H1 (cell line): ENCODE data around the gene CD96. TPM values are rescaled to one million over a fixed set of nuclear protein-coding genes. Genes with fewer than 3 reads are reported as not detected.

Experiments
- CTCF ChIA-PET: fragments of 300-600 bp; sonication (Branson Sonifier 250); formaldehyde crosslinking; loops from one replicate; lab custom pipeline; 2021; ENCODE audit not compliant: partially characterized antibody; lab: Charles Lee
- POLR2A ChIA-PET: fragments of 300-600 bp; sonication (Branson Sonifier 250); formaldehyde crosslinking; loops from one replicate; lab custom pipeline; 2021; ENCODE audit warnings: inconsistent platforms; ENCODE audit not compliant: partially characterized antibody; lab: Charles Lee
- DNase-seq, 2 experiments: peaks; one replicate each; pipeline versions ENCODE4 v3.0.0 to v3.0.0-alpha.2; 2010 to 2022; ENCODE audit warnings: low spot score in 2 of 2, low read depth in 1 of 2, mixed read lengths in 1 of 2
- FAIRE-seq: peaks from 2 replicates; lab custom pipeline; 2011; peaks lifted over from hg19 to GRCh38; lab: Jason Lieb, UNC
- H2AFZ ChIP-seq: 2 replicates; pipeline ENCODE4 v1.8.1; 2012; ENCODE audit warnings: low read length, inconsistent platforms
- H2AK5ac ChIP-seq: 2 replicates; pipeline ENCODE4 v1.6.1; 2013; ENCODE audit warnings: low read depth, low read length
- H2BK120ac ChIP-seq: replicated peaks from 2 replicates; pipeline ENCODE3; 2013; ENCODE audit warnings: low read depth, low read length, inconsistent platforms
- H2BK12ac ChIP-seq: 2 replicates; pipeline ENCODE4 v1.6.1; 2013; ENCODE audit warnings: low read depth, low read length
- H2BK15ac ChIP-seq: 2 replicates; pipeline ENCODE4 v1.6.1; 2013; ENCODE audit warnings: low read length
- H2BK20ac ChIP-seq: 2 replicates; pipeline ENCODE4 v1.6.1; 2013; ENCODE audit warnings: low read length
- H2BK5ac ChIP-seq: 2 replicates; pipeline ENCODE4 v1.6.1; 2013; ENCODE audit warnings: low read depth, low read length
- H3K14ac ChIP-seq: 2 replicates; pipeline ENCODE4 v1.6.1; 2013; ENCODE audit warnings: inconsistent platforms; ENCODE audit not compliant: insufficient read length
- H3K18ac ChIP-seq: 2 replicates; pipeline ENCODE4 v1.6.1; 2013; ENCODE audit warnings: low read length; ENCODE audit errors: extremely low read depth
- H3K23ac ChIP-seq: 2 replicates; pipeline ENCODE4 v1.6.1; 2013; ENCODE audit warnings: inconsistent platforms; ENCODE audit not compliant: insufficient read length
- H3K23me2 ChIP-seq: 2 replicates; pipeline ENCODE4 v1.6.1; 2013; ENCODE audit warnings: low read depth, low read length
- H3K27ac ChIP-seq: 2 replicates; pipeline ENCODE4 v1.6.1; 2011; ENCODE audit warnings: low read depth, low read length, inconsistent platforms
- H3K27me3 ChIP-seq, 4 experiments: replicated peaks in 1 of 4; 1 replicate in 1 of 4; 2 replicates in 3 of 4; pipeline versions ENCODE4 v1.6.1 to v1.8.1; 2011 to 2013; ENCODE audit warnings: low read length in 3 of 4, mild to moderate bottlenecking in 3 of 4, inconsistent platforms in 2 of 4, mixed read lengths in 2 of 4, moderate library complexity in 1 of 4; ENCODE audit not compliant: control insufficient read depth in 3 of 4, insufficient read depth in 3 of 4; ENCODE audit errors: extremely low read depth in 1 of 4
- H3K36me3 ChIP-seq, 4 experiments: 2 replicates each; pipeline versions ENCODE4 v1.6.1 to v1.8.1; 2011 to 2013; ENCODE audit warnings: mild to moderate bottlenecking in 4 of 4, low read length in 3 of 4, moderate library complexity in 2 of 4, control low read depth in 1 of 4, inconsistent platforms in 1 of 4; ENCODE audit not compliant: insufficient read depth in 4 of 4, control insufficient read depth in 2 of 4
- H3K4ac ChIP-seq: replicated peaks from 2 replicates; pipeline ENCODE3; 2013; ENCODE audit warnings: low read length, low read depth, mixed read lengths, inconsistent platforms; ENCODE audit not compliant: insufficient read length
- H3K4me1 ChIP-seq, 4 experiments: replicated peaks in 1 of 4; 1 replicate in 1 of 4; 2 replicates in 3 of 4; pipeline versions ENCODE4 v1.6.1 to v1.8.1; 2011 to 2013; ENCODE audit warnings: low read length in 3 of 4, inconsistent platforms in 2 of 4, mixed read lengths in 1 of 4; ENCODE audit not compliant: insufficient read depth in 4 of 4, control insufficient read depth in 3 of 4
- H3K4me2 ChIP-seq, 2 experiments: 2 replicates each; pipeline versions ENCODE4 v1.6.1 to v1.8.1; 2011 to 2013; ENCODE audit warnings: low read depth in 2 of 2, low read length in 2 of 2, control low read depth in 1 of 2, inconsistent platforms in 1 of 2, mild to moderate bottlenecking in 1 of 2; ENCODE audit not compliant: insufficient read depth in 1 of 2
- H3K4me3 ChIP-seq, 4 experiments: fragments of 200-600, 300-600 bp in 1 of 4; sonication (generic), shearing (Covaris generic), sonication (Bioruptor Twin) in 1 of 4; 2 replicates each; pipeline versions ENCODE4 v1.5.1 to v1.8.1; 2011 to 2016; ENCODE audit warnings: low read length in 4 of 4, low read depth in 3 of 4, control low read depth in 2 of 4, inconsistent platforms in 2 of 4, mild to moderate bottlenecking in 2 of 4, mixed read lengths in 1 of 4, moderate library complexity in 1 of 4; ENCODE audit not compliant: insufficient read depth in 2 of 4; ENCODE audit errors: extremely low read depth in 1 of 4
- H3K56ac ChIP-seq: replicated peaks from 2 replicates; pipeline ENCODE3; 2013; ENCODE audit warnings: low read depth, mild to moderate bottlenecking, mixed read lengths, low read length, inconsistent platforms; ENCODE audit not compliant: insufficient read length
- H3K79me1 ChIP-seq: 2 replicates; pipeline ENCODE4 v1.6.1; 2013; ENCODE audit warnings: low read depth, low read length, control low read depth
- H3K79me2 ChIP-seq, 2 experiments: 2 replicates each; pipeline versions ENCODE4 v1.6.1 to v1.8.1; 2012 to 2013; ENCODE audit warnings: low read length in 2 of 2, mild to moderate bottlenecking in 2 of 2, inconsistent platforms in 1 of 2; ENCODE audit not compliant: insufficient read depth in 2 of 2, control insufficient read depth in 1 of 2
- H3K9ac ChIP-seq, 4 experiments: replicated peaks in 1 of 4; 1 replicate in 1 of 4; 2 replicates in 3 of 4; pipeline versions ENCODE4 v1.6.1 to v1.8.1; 2011 to 2013; ENCODE audit warnings: low read depth in 3 of 4, low read length in 3 of 4, control low read depth in 2 of 4, mild to moderate bottlenecking in 2 of 4, moderate library complexity in 2 of 4, inconsistent platforms in 1 of 4; ENCODE audit errors: extremely low read depth in 1 of 4
- H3K9me3 ChIP-seq, 2 experiments: 2 replicates each; pipeline versions ENCODE4 v1.6.1 to v1.8.1; 2012 to 2013; ENCODE audit warnings: mild to moderate bottlenecking in 2 of 2, moderate library complexity in 2 of 2, control low read depth in 1 of 2, inconsistent platforms in 1 of 2, low read depth in 1 of 2, low read length in 1 of 2, mixed read lengths in 1 of 2; ENCODE audit not compliant: insufficient read depth in 2 of 2
- H4K20me1 ChIP-seq, 2 experiments: replicated peaks in 1 of 2; 2 replicates each; pipeline versions ENCODE3 to v1.8.1; 2011 to 2013; ENCODE audit warnings: inconsistent platforms in 2 of 2, low read length in 2 of 2, mild to moderate bottlenecking in 1 of 2; ENCODE audit not compliant: insufficient read depth in 2 of 2, control insufficient read depth in 1 of 2
- H4K5ac ChIP-seq: 2 replicates; pipeline ENCODE4 v1.6.1; 2013; ENCODE audit warnings: low read length, low read depth, mixed read lengths, inconsistent platforms; ENCODE audit not compliant: insufficient read length
- H4K8ac ChIP-seq: 2 replicates; pipeline ENCODE4 v1.8.0; 2013; ENCODE audit warnings: mild to moderate bottlenecking, moderate library complexity, low read length, inconsistent platforms; ENCODE audit not compliant: insufficient read depth; ENCODE audit errors: extremely low read depth
- H4K91ac ChIP-seq: replicated peaks from 2 replicates; pipeline ENCODE3; 2013; ENCODE audit warnings: low read length, mixed read lengths, inconsistent platforms; ENCODE audit not compliant: insufficient read length
- POLR2A ChIP-seq, 2 experiments: IDR thresholded peaks; 1 replicate in 1 of 2; 2 replicates in 1 of 2; pipeline ENCODE4 v1.6.1; 2011; ENCODE audit warnings: low read depth in 2 of 2, low read length in 2 of 2, mild to moderate bottlenecking in 2 of 2; ENCODE audit errors: control extremely low read depth in 1 of 2
- SP2 ChIP-seq: IDR thresholded peaks from 2 replicates; pipeline ENCODE4 v1.6.1; 2012; ENCODE audit warnings: mild to moderate bottlenecking, low read length, inconsistent platforms
- SRF ChIP-seq: IDR thresholded peaks from 2 replicates; pipeline ENCODE4 v1.6.1; 2011; ENCODE audit warnings: mild to moderate bottlenecking, low read depth, low read length, moderate library complexity
- WGBS, 2 experiments: shearing (Covaris generic) in 1 of 2; methylation state at CpG; one replicate each; pipeline versions ENCODE4 v1.1.6 to v1.1.7; 2013 to 2015; ENCODE audit warnings: low lambda C conversion rate in 2 of 2, mixed read lengths in 2 of 2, inconsistent platforms in 1 of 2, low coverage in 1 of 2, missing lambda C conversion rate in 1 of 2; ENCODE audit not compliant: insufficient replicate concordance in 2 of 2, insufficient coverage in 1 of 2, insufficient read length in 1 of 2; ENCODE audit errors: extremely low coverage in 1 of 2, missing lambda C conversion rate in 1 of 2; 5-methylcytosine and 5-hydroxymethylcytosine counted together
- polyA plus RNA-seq, 7 experiments: library from polyadenylated mRNA; depleted of rRNA in 3 of 7; stranded (reverse) in 5 of 7; unstranded in 2 of 7; fragments of >200 nt in 5 of 7; fragments of 200-250 nt in 2 of 7; gene quantifications; 1 replicate in 5 of 7; 2 replicates in 1 of 7; 4 replicates in 1 of 7; pipeline versions ENCODE4 v1.2.1 to v1.2.3, GENCODE V29; 2011 to 2013; ENCODE audit warnings: missing spikeins in 2 of 7, mixed read lengths in 2 of 7
- total RNA-seq: library from RNA; stranded (reverse); fragmentation: NEBNext Ultra II Directional; extraction: Animal tissue kit (Norgen Biotek cat#: 25700); gene quantifications from 2 replicates; pipeline ENCODE4 v1.2.1, GENCODE V29; 2021

Gene CD96
- total and polyA plus RNA-seq, 2 of the 8 experiments (the other 6 are each of a cell fraction or from before 2014, with no cell fraction given) = not detected

DNA sequence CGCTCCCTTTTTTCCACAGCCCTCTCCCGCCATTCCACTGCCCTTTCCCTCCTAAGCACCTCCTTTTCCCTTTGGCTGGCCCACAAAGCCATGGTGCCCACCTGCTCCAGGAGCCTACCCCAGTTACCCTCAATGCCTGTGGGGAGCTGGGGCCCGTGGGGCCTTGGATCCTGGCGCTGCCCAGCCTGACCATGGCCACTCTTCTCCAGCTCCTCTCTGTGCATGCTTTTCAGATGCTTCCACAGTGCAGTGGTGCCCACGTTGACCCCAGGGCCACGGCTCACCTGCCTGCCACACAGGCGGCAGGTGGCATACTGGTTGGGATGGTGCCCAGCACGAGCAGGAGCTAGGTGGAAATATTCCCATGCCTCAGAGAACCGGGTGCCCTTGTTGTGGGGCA lies 51.7 kb downstream of the CD96 start:
- H3K4me2 ChIP-seq = no peak overlapping the region

More for the DNA sequence above, 51.7 kb downstream of the CD96 start:
- H3K27ac ChIP-seq = no peak overlapping the region
- H3K23ac ChIP-seq = no peak overlapping the region
- FAIRE-seq = no peak
- no peaks in the 10 kb centered on the region for H4K20me1 ChIP-seq
- H3K4me1 ChIP-seq = no peaks in the 10 kb centered on the region
- H3K9ac ChIP-seq = no peak overlapping the region
- no peaks in the 10 kb centered on the region for H3K27me3 ChIP-seq
- no peak for DNase-seq
- no peak overlapping the region for H3K4me3 ChIP-seq
- H2BK120ac ChIP-seq = no peak overlapping the region
- H3K14ac ChIP-seq = no peak overlapping the region
- no peak overlapping the region for H2BK20ac ChIP-seq
- H2BK15ac ChIP-seq = no peak overlapping the region
- TF ChIP-seq SP2 (no peak), POLR2A (IDR thresholded peaks at IDR 0.05; ENCODE audit: control extremely low read depth in 1 of 2, low read depth in 2 of 2, low read length in 2 of 2) (no peak), SRF (no peak)
- no peaks in the 10 kb centered on the region for H3K23me2 ChIP-seq
- H2AK5ac ChIP-seq = no peak overlapping the region
- no peak overlapping the region for H3K4ac ChIP-seq
- no peak overlapping the region for H2BK12ac ChIP-seq
- no peak overlapping the region for H4K8ac ChIP-seq
- no peak overlapping the region for H4K5ac ChIP-seq
- no peaks in the 10 kb centered on the region for H3K36me3 ChIP-seq
- no peak overlapping the region for H3K56ac ChIP-seq
- H2BK5ac ChIP-seq = no peak overlapping the region
- ChIA-PET POLR2A (no interaction called here), CTCF (interaction anchor here (0.8 to 1.1 kb wide), 2 partner anchors 16 to 459 kb away, joined by 3 to 4 read pairs; no protein-coding TSS in a partner anchor)
- no peak overlapping the region for H3K18ac ChIP-seq
- no peak overlapping the region for H2AFZ ChIP-seq
- no peaks in the 10 kb centered on the region for H3K9me3 ChIP-seq
- H3K79me2 ChIP-seq = no peaks in the 10 kb centered on the region
- no peaks in the 10 kb centered on the region for H3K79me1 ChIP-seq
- no peak overlapping the region for H4K91ac ChIP-seq
- WGBS, 2 experiments = 87% methylated on average over 8 of the region's 9 CpGs; no CpG with 5 or more reads in 1 of the 2 experiments
